ENCODE results near the gene WDR33. TPM values are rescaled to one million over a fixed set of nuclear protein-coding genes. Genes with fewer than 3 reads are reported as not detected.

The WDR33 gene
- total and polyA plus RNA-seq, 10 of the 15 experiments (the other 5 are each of a cell fraction or from before 2014, with no cell fraction given), result 29.2 to 73.8 (median 45.6) TPM

DNA sequence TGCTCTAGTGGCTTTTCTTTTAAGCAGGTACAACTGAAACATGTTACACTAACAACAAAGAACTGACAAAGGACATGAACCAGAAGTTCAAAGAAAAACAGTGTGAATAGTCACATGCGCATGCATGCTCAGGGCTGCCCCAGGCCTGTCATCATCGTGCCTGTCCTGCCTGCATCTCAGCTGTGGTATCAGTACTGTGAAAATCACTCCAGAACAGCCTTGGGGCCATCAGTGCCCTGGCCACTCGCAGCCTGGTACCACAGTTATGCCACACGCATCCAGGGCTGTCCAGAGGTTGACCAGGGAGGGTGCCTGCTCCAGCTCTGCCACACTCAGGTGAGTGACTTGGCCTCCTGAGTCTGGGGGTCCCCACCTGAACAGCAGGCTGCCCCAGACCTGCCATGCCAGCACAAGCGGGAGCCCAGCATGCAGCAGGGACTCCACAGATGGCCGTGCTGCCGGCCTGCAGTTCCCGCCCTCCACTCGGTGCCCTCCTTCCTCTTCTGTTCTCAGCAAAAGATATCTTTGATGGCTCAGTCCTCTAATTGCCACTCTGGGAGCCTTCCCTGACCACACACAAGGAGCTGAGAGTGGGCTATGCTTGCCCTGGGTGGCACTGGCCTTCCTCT is 147.9 kb downstream of the WDR33 start:
- Histone ChIP-seq H2AFZ (ENCODE audit: control insufficient read depth, low read depth, low read length) (no peak overlapping the region), H3K9me3 (replicated peaks; ENCODE audit: control insufficient read depth, insufficient read depth, low read length) (no peaks in the 10 kb centered on the region), H3K9ac (ENCODE audit: control insufficient read depth, insufficient read depth, low read length) (no peak overlapping the region), H3K4me3 (no peak overlapping the region), H3K4me2 (ENCODE audit: control insufficient read depth, insufficient read depth) (no peak overlapping the region), H3K27ac (ENCODE audit: control insufficient read depth, insufficient read depth) (no peak overlapping the region), H4K20me1 (ENCODE audit: control insufficient read depth, insufficient read depth) (no peaks in the 10 kb centered on the region), H3K79me2 (ENCODE audit: control insufficient read depth, insufficient read depth, low read length) (no peaks in the 10 kb centered on the region), H3K27me3 (replicated peaks in 1 of 2; ENCODE audit: control insufficient read depth in 2 of 2, insufficient read depth in 2 of 2, low read length in 1 of 2) (peaks cover 7 to 8% of the 10 kb centered on the region in 2 experiments), H3K4me1 (ENCODE audit: control insufficient read depth, insufficient read depth, low read length) (no peaks in the 10 kb centered on the region), H3K36me3 (ENCODE audit: control insufficient read depth in 2 of 2, insufficient read depth in 2 of 2, low read length in 1 of 2) (no peaks in the 10 kb centered on the region)
- RAD21 ChIA-PET (ENCODE audit: unreplicated experiment), result interaction anchor here (0.6 kb wide), 1 partner anchor 146 kb away, joined by 3 read pairs; no protein-coding TSS in a partner anchor
- FAIRE-seq (no peak), DNase-seq (ENCODE audit: low read depth, low spot score) (no peak), ATAC-seq (no peak)
- 63% methylated on average over 8 of the region's 9 CpGs for WGBS (ENCODE audit: insufficient coverage, insufficient replicate concordance, low lambda C conversion rate, missing lambda C conversion rate)
- in situ Hi-C loops (cut with MboI) (no loop called here), intact Hi-C loops (cut with micrococcal nuclease; ENCODE audit: unreplicated experiment) (no loop called here)
- POLR2A ChIA-PET, result no interaction called here
- BruUV-seq (replicated peaks), result no TSS peak
- TF ChIP-seq MYB (IDR thresholded peaks at IDR 0.05; ENCODE audit: borderline replicate concordance, low read depth, low read length) (no peak), CEBPB (IDR thresholded peaks at IDR 0.05; ENCODE audit: borderline replicate concordance in 1 of 2, low read depth in 2 of 2, low read length in 2 of 2) (no peak), ZZZ3 (IDR thresholded peaks at IDR 0.05; ENCODE audit: control insufficient read depth, insufficient read length, low read depth) (no peak), BMI1 (IDR thresholded peaks at IDR 0.05; ENCODE audit: borderline replicate concordance) (no peak), ZNF384 (IDR thresholded peaks at IDR 0.05; ENCODE audit: borderline replicate concordance, low read depth, low read length) (no peak)
- CTCF ChIA-PET, result interaction anchor here (0.5 kb wide), 1 partner anchor 196 kb away, joined by 5 read pairs; no protein-coding TSS in a partner anchor
- SMC1A ChIA-PET (ENCODE audit: uncharacterized antibody, unreplicated experiment), result no interaction called here

DNA sequence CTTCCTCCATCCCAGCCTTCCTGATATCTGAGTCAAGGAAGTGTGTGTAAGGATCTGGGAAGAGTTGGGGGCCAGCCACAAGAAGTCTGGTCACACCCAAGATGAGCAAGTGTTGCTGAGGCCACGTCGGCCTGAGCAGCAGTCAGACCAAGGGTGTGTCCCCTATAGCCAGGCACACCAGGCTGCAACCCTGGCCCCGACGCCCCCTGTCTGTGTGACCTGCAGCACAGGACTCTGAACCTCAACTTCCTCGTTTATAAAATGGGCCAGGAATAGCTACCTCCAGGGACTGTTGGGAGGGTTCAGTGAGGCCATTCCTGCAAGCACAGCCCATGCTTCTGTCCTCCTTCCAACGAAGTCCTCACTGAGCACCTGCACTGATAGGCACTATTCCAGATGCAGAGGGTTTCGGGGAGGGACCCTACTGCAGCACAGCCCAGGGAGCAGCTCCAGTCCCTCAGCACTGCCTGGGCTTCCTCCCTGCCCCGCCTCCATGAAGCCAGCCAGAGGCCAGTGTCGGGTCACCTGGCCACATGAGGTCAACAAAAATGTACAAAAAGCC is 148.9 kb downstream of the WDR33 start:
- H3K27me3 ChIP-seq (replicated peaks in 1 of 2; ENCODE audit: control insufficient read depth in 2 of 2, insufficient read depth in 2 of 2, low read length in 1 of 2), result peaks cover 7 to 8% of the 10 kb centered on the region in 2 experiments
- ATAC-seq (no peak), DNase-seq (ENCODE audit: low read depth, low spot score) (no peak), FAIRE-seq (no peak)
- intact Hi-C loops (cut with micrococcal nuclease; ENCODE audit: unreplicated experiment) (no loop called here), in situ Hi-C loops (cut with MboI) (no loop called here)
- H3K4me2 ChIP-seq (ENCODE audit: control insufficient read depth, insufficient read depth), result no peak overlapping the region
- ChIA-PET CTCF (no interaction called here), RAD21 (ENCODE audit: unreplicated experiment) (no interaction called here), SMC1A (ENCODE audit: uncharacterized antibody, unreplicated experiment) (interaction anchor here (0.9 kb wide), 1 partner anchor 106 kb away, joined by 3 read pairs; no protein-coding TSS in a partner anchor), POLR2A (no interaction called here)
- no peaks in the 10 kb centered on the region for H4K20me1 ChIP-seq (ENCODE audit: control insufficient read depth, insufficient read depth)
- no peak overlapping the region for H3K27ac ChIP-seq (ENCODE audit: control insufficient read depth, insufficient read depth)
- TF ChIP-seq NFYA (IDR thresholded peaks at IDR 0.05; ENCODE audit: borderline replicate concordance, low read depth, low read length), result no peak
- TF ChIP-seq, protein P1, sequence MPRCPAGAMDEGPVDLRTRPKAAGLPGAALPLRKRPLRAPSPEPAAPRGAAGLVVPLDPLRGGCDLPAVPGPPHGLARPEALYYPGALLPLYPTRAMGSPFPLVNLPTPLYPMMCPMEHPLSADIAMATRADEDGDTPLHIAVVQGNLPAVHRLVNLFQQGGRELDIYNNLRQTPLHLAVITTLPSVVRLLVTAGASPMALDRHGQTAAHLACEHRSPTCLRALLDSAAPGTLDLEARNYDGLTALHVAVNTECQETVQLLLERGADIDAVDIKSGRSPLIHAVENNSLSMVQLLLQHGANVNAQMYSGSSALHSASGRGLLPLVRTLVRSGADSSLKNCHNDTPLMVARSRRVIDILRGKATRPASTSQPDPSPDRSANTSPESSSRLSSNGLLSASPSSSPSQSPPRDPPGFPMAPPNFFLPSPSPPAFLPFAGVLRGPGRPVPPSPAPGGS (IDR thresholded peaks at IDR 0.05; ENCODE audit: borderline replicate concordance, insufficient read depth, low read depth, low read length, poor library complexity, severe bottlenecking), result peak; percentile 32
- no peak overlapping the region for H3K4me3 ChIP-seq
- H3K79me2 ChIP-seq (ENCODE audit: control insufficient read depth, insufficient read depth, low read length), result no peaks in the 10 kb centered on the region
- no TSS peak for BruUV-seq (replicated peaks)
- H3K9me3 ChIP-seq (replicated peaks; ENCODE audit: control insufficient read depth, insufficient read depth, low read length), result no peaks in the 10 kb centered on the region
- no peak overlapping the region for H2AFZ ChIP-seq (ENCODE audit: control insufficient read depth, low read depth, low read length)
- no peak overlapping the region for H3K9ac ChIP-seq (ENCODE audit: control insufficient read depth, insufficient read depth, low read length)
- H3K4me1 ChIP-seq (ENCODE audit: control insufficient read depth, insufficient read depth, low read length), result no peaks in the 10 kb centered on the region
- WGBS (ENCODE audit: insufficient coverage, insufficient replicate concordance, low lambda C conversion rate, missing lambda C conversion rate), result 3% methylated on average over 9 of the region's 9 CpGs
- no peaks in the 10 kb centered on the region for H3K36me3 ChIP-seq (ENCODE audit: control insufficient read depth in 2 of 2, insufficient read depth in 2 of 2, low read length in 1 of 2)
